Parathyroid adenoma (tissue), 2 donors: ENCODE measurements around the gene GAS2L2.

Experiments used
- H2AFZ ChIP-seq: fragments of 300-600 bp; sonication (generic); one replicate; pipeline ENCODE4 v1.7.0; 2017; ENCODE audit warnings: antibody characterized with exemption, mild to moderate bottlenecking
- H3K27ac ChIP-seq: fragments of 300-600 bp; sonication (generic); one replicate; pipeline ENCODE4 v1.7.0; 2017
- H3K27me3 ChIP-seq: fragments of 300-600 bp; sonication (generic); one replicate; pipeline ENCODE4 v1.7.0; 2017; ENCODE audit warnings: low read length; ENCODE audit not compliant: control insufficient read depth, insufficient read depth
- H3K36me3 ChIP-seq: fragments of 300-600 bp; sonication (generic); one replicate; pipeline ENCODE4 v1.7.0; 2017; ENCODE audit warnings: low read length; ENCODE audit not compliant: control insufficient read depth, insufficient read depth
- H3K4me1 ChIP-seq: fragments of 300-600 bp; sonication (generic); one replicate; pipeline ENCODE4 v1.7.0; 2017; ENCODE audit warnings: control low read depth
- H3K4me2 ChIP-seq: fragments of 300-600 bp; sonication (generic); one replicate; pipeline ENCODE4 v1.7.0; 2017; ENCODE audit warnings: low read length
- H3K4me3 ChIP-seq: fragments of 300-600 bp; sonication (generic); one replicate; pipeline ENCODE4 v1.7.0; 2017; ENCODE audit warnings: low read depth, low read length
- H3K79me2 ChIP-seq: fragments of 300-600 bp; sonication (generic); one replicate; pipeline ENCODE4 v1.7.0; 2017; ENCODE audit warnings: control low read depth
- H3K9ac ChIP-seq: fragments of 300-600 bp; sonication (generic); one replicate; pipeline ENCODE4 v1.7.0; 2017; ENCODE audit warnings: mild to moderate bottlenecking
- H3K9me3 ChIP-seq: fragments of 300-600 bp; sonication (generic); one replicate; pipeline ENCODE4 v1.7.0; 2017; ENCODE audit warnings: low read length; ENCODE audit not compliant: control insufficient read depth
- TF ChIP-seq, protein P1 (sequence below): fragments of 300-600 bp; sonication (generic); IDR thresholded peaks from one replicate; pipeline ENCODE4 v1.7.0; 2017; ENCODE audit warnings: antibody characterized with exemption, mild to moderate bottlenecking
- donor health status: primary hyperparathyroidism.

Gene GAS2L2

DNA sequence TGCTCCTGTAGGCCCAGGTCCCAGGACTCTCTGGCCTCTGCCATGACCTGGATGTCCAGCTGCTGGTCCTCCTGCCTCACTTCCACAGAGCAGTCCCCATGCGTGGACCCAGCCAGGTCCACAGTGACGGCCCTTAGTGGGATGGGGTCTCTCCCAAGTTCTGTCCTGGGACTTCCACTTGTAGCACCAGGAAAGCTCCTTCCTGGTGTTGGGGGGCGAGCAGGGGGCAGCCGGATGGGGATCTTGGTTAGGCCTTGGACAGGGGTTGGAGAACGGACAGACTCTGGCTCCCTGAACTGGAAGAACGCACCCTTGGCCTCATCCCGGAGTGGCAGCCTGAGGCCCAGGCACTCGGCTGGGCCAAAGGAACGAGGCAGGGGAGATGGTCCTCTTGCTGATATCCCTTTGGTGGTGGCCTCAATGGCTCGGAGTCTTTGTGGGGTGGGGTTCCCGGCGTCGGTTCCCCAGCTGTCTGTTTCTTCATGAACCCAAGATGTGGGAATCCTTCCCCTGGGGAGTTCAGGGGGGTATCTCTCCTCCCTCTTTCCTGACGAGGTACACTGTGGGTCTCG, 7.2 kb downstream of the GAS2L2 start:
- Histone ChIP-seq H3K27ac (no peak overlapping the region), H3K9me3 (no peaks in the 10 kb centered on the region), H3K36me3 (no peaks in the 10 kb centered on the region), H3K4me1 (peaks cover 20% of the 10 kb centered on the region), H3K27me3 (peaks cover 4% of the 10 kb centered on the region), H3K79me2 (no peaks in the 10 kb centered on the region), H3K4me3 (no peak overlapping the region), H3K4me2 (no peak overlapping the region), H3K9ac (no peak overlapping the region), H2AFZ (no peak overlapping the region)
- TF ChIP-seq, protein P1, sequence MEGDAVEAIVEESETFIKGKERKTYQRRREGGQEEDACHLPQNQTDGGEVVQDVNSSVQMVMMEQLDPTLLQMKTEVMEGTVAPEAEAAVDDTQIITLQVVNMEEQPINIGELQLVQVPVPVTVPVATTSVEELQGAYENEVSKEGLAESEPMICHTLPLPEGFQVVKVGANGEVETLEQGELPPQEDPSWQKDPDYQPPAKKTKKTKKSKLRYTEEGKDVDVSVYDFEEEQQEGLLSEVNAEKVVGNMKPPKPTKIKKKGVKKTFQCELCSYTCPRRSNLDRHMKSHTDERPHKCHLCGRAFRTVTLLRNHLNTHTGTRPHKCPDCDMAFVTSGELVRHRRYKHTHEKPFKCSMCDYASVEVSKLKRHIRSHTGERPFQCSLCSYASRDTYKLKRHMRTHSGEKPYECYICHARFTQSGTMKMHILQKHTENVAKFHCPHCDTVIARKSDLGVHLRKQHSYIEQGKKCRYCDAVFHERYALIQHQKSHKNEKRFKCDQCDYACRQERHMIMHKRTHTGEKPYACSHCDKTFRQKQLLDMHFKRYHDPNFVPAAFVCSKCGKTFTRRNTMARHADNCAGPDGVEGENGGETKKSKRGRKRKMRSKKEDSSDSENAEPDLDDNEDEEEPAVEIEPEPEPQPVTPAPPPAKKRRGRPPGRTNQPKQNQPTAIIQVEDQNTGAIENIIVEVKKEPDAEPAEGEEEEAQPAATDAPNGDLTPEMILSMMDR = no peak

DNA sequence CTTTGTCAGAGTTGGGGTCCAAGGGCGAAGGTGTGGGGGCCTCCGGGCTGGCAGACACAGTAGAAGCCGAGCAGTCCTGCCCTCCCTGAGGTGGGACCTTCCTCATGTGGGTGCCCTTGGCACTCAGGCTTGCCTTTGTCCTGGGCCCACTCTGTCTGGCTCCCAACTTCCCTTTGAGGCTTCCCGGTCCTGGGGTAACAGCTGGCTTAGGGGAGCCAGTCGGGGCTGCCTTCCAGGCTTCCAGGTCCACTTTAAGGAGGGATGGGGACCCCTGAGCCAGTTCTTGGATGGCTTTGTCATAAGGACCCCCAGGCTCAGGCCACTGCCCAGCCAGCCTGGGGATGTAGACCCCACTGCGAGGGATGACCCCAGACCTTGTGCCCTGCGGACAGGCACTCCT, 7.8 kb downstream of the GAS2L2 start:
- H3K27me3 ChIP-seq = peaks cover 4% of the 10 kb centered on the region
- no peaks in the 10 kb centered on the region for H3K36me3 ChIP-seq
- no peak overlapping the region for H3K4me2 ChIP-seq
- no peaks in the 10 kb centered on the region for H3K9me3 ChIP-seq
- H2AFZ ChIP-seq = no peak overlapping the region
- H3K79me2 ChIP-seq = no peaks in the 10 kb centered on the region
- H3K4me1 ChIP-seq = peaks cover 20% of the 10 kb centered on the region
- H3K27ac ChIP-seq = no peak overlapping the region
- TF ChIP-seq, protein P1 = no peak
- no peak overlapping the region for H3K4me3 ChIP-seq
- H3K9ac ChIP-seq = no peak overlapping the region

DNA sequence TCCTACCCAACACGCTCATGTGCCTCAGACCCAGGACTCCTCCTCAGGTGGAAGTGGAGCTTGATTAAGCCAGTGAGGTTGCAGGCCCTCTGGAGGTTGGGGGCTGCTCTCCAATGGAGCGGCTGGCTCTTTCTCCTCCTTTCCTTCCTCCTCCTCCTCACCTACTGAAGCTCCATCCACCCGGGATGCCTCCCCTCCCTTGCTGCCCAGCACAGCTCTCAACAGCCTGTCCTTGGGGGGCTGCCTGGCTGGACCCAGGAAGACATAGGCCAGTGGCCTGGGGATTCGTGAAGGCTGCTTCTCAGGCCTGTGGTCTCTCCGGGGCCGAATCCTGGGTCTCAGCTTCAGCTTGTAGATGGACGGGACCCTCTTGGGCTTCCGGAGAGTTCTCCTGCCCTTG, 8.2 kb downstream of the GAS2L2 start:
- no peak overlapping the region for H3K9ac ChIP-seq
- no peak overlapping the region for H2AFZ ChIP-seq
- no peak overlapping the region for H3K4me3 ChIP-seq
- TF ChIP-seq, protein P1 = no peak
- no peak overlapping the region for H3K27ac ChIP-seq
- no peak overlapping the region for H3K4me2 ChIP-seq
- H3K4me1 ChIP-seq = peaks cover 16% of the 10 kb centered on the region
- peaks cover 4% of the 10 kb centered on the region for H3K27me3 ChIP-seq
- no peaks in the 10 kb centered on the region for H3K9me3 ChIP-seq
- H3K36me3 ChIP-seq = no peaks in the 10 kb centered on the region
- no peaks in the 10 kb centered on the region for H3K79me2 ChIP-seq

DNA sequence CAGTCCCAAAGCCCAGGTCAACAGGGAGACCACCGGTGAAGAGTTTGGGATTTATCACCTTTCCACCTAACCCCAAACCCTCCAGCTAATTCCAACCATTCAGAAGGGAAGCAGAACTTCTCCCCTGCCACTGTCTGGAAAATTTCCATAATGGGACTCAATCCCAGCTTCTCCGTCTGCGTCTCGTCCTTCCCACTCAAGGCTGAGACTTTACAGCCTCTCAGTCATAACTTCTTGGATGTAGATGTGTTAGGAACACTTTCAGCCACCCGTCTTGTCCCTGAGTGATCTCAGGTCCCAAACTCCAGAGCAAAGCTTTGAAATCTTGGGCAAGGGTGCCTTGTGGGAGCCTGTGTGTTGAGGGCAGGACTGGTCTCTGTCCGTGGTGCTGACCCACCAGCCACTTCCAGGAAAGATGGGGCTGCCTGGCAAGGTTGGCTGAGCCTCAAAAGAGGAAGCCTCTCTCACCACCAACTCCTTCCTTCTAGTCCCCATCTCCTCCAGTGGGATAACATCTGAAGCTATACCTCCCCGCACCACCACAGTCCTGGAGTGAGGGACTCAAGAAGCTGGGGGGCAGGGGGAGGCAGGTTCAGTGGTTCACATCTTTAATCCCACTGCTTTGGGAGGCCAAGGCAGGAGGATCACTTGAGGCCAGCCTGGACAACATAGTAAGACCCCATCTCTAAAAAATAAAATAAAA, 9.3 kb downstream of the GAS2L2 start:
- TF ChIP-seq, protein P1 = no peak
- H3K27ac ChIP-seq = no peak overlapping the region
- H3K4me3 ChIP-seq = no peak overlapping the region
- H3K9ac ChIP-seq = no peak overlapping the region
- H3K9me3 ChIP-seq = no peaks in the 10 kb centered on the region
- peaks cover 4% of the 10 kb centered on the region for H3K27me3 ChIP-seq
- H3K4me1 ChIP-seq = peaks cover 12% of the 10 kb centered on the region
- H3K4me2 ChIP-seq = no peak overlapping the region
- H3K79me2 ChIP-seq = no peaks in the 10 kb centered on the region
- H3K36me3 ChIP-seq = no peaks in the 10 kb centered on the region
- no peak overlapping the region for H2AFZ ChIP-seq
